Stimulated activated CD4-positive, alpha-beta T cell treated with anti-CD3 and anti-CD28 coated beads, Interleukin-2, amount 100 ng/mL, for 48 hours (primary cell): ENCODE results near the gene IQGAP2.
"Not testable (repeated sequence)": the region's sequence is repeated elsewhere in the genome, so short reads cannot be mapped to it uniquely, and the experiment has no call there.

Source experiments
- DNase-seq, 2 donors: peaks; one replicate each; pipeline ENCODE4 v3.0.0-alpha.2; 2020

The IQGAP2 gene

GRCh38 chr5:76670508-76670907, 267.4 kb downstream of the IQGAP2 start:
- DNase-seq, result no peak

DNA sequence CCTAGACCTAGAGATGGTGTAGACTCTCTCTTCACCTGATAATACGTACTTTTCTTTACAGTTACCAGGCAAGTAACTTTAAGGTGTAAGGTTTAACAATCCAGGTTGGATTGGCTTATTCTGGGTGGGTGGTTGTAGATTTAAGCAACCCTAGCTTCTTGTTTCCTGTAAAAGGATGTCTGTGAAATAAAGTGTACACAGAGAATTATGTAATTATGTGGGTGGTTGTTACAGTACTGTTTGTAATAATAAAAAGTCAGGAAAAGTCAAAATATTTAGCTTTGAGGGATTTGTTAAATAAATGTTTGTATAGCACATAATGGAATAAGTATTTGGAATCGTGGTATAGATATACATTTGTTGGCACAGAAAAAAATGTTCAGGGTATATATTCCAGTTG, 269.2 kb downstream of the IQGAP2 start:
- DNase-seq, result no peak

- no peak for DNase-seq
These were observed 270.0 kb downstream of the IQGAP2 start for GRCh38 chr5:76673125-76673524.

DNA sequence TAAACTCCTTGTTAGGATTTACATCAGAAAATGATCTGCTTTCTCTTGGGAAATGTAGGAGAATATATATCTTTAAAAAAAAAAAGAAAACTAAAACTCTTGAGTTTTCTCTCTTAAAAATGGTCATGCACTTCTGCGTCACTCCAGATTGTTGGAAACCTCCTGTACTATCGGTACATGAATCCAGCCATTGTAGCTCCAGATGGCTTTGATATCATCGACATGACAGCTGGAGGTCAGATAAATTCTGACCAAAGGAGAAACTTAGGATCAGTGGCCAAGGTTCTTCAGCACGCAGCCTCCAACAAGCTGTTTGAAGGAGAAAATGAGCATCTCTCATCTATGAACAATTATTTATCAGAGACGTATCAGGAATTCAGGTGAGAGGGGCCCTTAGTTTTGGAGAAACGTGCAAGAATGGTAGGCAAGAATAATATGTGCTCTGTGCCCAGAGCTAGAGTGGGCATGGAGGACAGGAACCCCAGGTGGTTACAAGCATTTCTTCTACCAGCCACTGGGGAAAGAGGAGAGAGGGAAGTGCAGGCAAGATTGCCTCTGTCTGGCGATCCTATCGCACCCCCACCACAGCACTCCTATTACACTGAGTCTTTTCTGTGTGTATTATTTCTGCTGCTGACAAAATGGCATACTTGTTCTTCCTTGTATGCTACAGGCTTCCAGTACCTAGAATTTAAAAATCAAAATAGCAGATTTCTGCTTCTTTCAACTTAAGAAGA, 271.4 kb downstream of the IQGAP2 start:
- no peak for DNase-seq

- no peak for DNase-seq
These were observed 272.3 kb downstream of the IQGAP2 start for GRCh38 chr5:76675364-76675763.

DNA sequence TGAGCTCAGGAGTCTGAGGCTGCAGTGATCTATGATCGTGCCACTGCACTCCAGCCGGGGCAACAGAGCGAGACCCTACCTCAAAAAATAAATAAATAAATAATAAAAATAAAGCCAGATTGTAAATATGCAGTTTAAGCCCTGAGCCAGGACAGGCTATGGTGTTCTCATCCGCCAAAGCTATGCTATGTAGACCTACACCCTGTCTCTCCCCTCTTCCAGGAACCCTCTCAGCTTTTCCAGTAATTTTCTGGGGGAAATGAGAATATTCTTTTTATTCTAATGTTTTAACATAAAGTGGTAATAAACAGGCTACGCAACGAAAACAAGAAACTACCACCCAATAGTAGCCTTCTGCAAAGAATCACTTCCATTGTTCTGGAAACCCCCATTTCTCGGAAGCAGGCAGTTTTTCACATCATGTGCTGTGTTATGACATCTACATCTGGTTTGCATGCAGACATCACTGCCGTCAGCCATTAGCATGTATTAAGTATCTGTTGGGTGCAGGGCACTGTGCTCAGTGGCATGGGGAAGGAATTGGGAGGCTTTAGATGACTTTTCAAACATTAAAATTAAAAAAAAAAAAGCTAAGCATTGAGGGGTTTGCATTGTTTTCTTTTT, 274.9 kb downstream of the IQGAP2 start:
- no peak for DNase-seq

GRCh38 chr5:76679231-76679630, 276.1 kb downstream of the IQGAP2 start:
- no peak for DNase-seq

DNA sequence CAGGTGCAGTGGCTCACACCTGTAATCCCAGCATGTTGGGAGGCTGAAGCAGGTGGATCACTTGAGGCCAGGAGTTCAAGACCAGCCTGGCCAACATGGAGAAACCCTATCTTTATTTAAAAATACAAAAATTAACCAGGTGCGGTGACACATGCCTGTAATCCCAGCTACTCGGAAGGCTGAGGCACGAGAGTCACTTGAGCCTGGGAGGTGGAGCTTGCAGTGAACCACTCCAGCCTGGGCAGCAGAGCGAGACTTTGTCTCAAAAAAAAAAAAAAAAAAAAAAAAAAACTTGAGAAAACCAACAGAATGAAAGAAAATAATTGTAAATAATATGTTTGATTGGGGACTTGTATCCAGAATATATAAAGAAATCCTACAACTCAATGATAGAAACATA, 277.7 kb downstream of the IQGAP2 start:
- DNase-seq, result not testable (repeated sequence)

GRCh38 chr5:76681287-76681686, 278.2 kb downstream of the IQGAP2 start:
- no peak for DNase-seq

GRCh38 chr5:76682387-76682786, 279.3 kb downstream of the IQGAP2 start:
- DNase-seq, result no peak

- no peak for DNase-seq
These were observed 281.0 kb downstream of the IQGAP2 start for GRCh38 chr5:76683816-76684731.

- no peak for DNase-seq
These were observed 281.9 kb downstream of the IQGAP2 start for GRCh38 chr5:76684756-76685519.

DNA sequence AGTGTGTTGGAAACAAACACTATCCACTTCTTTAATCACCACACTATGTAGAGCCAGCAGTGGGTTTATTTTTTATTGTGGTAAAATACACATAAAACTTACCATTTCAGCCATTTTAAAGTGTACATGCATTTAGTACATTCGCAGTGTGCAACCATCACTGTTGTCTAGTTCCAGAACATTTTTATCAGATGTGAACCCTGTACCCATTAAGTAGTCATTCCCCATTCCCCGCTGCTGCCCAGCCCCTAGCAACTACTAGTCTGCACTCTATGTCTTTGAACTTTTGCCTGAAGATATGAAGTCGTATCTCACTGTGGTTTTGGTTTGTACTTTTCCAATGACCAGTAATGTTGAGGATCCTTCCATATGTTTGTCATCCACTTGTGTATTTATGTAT, 282.6 kb downstream of the IQGAP2 start:
- no peak for DNase-seq

- DNase-seq, result no peak
These were observed 285.1 kb downstream of the IQGAP2 start for GRCh38 chr5:76688212-76688611.

GRCh38 chr5:76688836-76689235, 285.8 kb downstream of the IQGAP2 start:
- no peak for DNase-seq

DNA sequence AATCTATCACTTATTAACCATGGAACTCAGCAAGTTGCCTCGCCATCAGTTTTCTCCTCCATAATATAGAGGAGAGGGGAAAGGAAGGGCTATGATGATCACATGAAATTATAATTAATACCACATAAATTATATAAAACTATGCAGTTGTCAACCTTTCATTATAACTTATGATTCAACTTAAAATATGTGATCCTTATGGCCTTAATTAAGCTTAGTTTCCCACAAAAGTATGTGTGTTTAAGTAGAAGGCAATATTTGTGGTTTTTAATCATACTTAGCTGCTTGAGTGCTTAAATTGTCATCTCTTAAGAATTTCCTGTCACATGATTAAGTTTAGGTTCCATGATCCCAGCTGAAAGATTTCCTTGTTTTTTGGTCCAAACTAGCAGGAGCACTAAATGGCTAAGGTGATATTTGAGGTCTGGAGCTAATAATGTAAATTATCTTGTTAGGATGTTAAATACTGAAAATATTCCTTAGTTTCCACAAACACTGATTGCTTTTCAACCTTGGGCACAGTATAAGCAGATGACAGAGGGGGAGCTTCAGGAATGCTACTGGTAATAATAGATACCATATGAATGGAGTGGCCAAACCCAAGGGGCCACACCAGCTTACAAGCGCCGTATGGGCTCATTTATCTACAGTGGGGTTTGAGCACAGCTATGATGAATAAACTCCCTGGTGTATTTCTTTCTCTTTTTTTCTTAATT, 286.4 kb downstream of the IQGAP2 start:
- DNase-seq, result no peak

DNA sequence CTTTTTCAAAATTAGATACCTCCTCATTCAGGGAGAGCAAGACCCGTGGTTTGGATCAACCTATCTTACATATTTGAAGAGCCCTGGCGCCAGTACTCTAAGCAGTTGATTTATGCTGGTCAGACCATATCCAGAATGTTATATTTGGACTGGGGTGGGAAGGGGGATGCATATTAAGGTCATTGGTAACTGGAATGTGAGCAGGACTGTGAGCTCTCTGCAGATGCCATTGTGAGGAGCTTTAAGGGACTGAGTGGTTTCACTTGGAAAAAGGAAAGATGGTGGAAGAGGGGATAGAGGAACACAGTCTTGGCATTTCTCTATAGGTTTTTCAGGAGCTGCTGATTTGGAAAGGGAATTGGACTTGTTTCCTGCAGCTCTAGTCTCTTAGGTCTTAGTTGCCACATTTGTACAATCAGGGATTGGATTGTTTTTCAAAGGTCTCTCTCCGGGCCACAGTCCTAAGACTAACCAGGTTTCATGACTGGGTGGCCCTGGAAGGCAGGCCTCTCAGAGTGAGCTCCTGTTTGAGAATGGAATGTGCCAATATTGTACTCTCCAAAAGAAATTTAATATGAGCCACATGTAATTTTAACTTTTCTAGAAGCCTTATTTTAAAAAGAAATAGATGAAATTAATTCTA, 287.1 kb downstream of the IQGAP2 start:
- DNase-seq, result no peak

- no peak for DNase-seq
These were observed 287.8 kb downstream of the IQGAP2 start for GRCh38 chr5:76690704-76691466.

DNA sequence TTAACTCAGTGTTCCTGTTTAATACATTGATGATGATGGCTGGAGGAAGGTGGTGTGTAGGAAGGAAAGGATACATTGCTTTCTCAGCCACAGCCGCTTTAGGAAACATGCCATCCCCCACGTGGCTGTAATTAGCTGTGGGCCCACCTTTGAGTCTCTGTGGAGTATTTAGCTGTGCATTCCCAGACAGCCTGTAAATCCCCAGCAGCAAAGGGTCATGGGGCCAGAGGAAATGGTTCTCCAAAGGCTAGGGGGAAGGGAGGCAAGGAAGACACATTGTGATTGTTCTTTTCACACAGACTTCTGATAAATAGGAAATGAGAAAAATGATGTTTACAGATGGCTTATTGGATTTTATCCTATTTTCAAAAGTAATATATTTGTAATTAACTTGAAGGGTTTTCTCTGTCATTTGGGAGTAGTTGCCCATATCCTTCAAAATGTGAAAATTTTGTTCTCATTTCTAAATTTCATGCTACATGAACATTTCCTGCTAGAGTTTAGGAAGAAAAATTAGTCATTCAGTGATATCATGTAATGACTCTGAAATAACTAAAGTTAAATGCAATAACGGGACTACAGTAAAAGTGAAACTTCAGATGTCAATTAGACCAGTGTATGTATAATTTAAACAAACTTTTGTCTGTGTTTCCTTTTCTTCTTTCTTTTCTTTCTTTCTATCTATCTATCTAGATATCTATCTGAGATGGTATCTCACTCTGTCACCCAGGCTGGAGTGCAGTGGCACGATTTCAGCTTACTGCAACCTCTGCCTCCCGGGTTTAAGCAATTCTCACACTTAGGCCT, 288.6 kb downstream of the IQGAP2 start:
- DNase-seq, result no peak

DNA sequence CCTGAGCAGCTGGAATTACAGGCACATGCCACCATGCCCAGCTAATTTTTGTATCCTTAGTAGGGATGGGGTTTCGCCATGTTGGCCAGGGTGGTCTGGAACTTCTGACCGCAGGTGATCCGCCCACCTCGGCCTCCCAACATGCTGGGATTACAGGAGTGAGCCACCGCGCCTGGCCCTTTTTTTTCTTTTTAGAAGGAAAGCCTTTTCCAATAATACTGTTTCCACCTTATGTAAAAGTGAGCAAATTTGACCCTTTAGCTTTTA, 289.1 kb downstream of the IQGAP2 start:
- DNase-seq, result no peak
